Measurements from ENCODE around the gene GALNS.
A peak's percentile ranks its signal among the peaks of the same experiment; 100 is the strongest.

Gene GALNS

GRCh38 chr16:88881007-88881615 is 24.4 kb upstream of the GALNS start:
- TF ChIP-seq TCF4 (CRISPR knock-in tag; IDR thresholded peaks at IDR 0.05; ENCODE audit: borderline replicate concordance) (no peak), ZNF565 (CRISPR knock-in tag; conservative IDR thresholded peaks at IDR 0.05; ENCODE audit: low read depth) (no peak), ZNF70 (CRISPR knock-in tag; IDR thresholded peaks at IDR 0.05) (no peak), ARNTL (CRISPR knock-in tag; IDR thresholded peaks at IDR 0.05; ENCODE audit: borderline replicate concordance, low read depth) (no peak), ISL1 (CRISPR knock-in tag; IDR thresholded peaks at IDR 0.05) (no peak)
- peak; percentile 38 for ATAC-seq

- TF ChIP-seq ZNF8 (CRISPR knock-in tag; IDR thresholded peaks at IDR 0.05) (no peak), GLIS3 (CRISPR knock-in tag; IDR thresholded peaks at IDR 0.05) (no peak), POU6F1 (CRISPR knock-in tag; IDR thresholded peaks at IDR 0.05; ENCODE audit: borderline replicate concordance, low read depth) (no peak), BACH2 (CRISPR knock-in tag; IDR thresholded peaks at IDR 0.05; ENCODE audit: borderline replicate concordance) (no peak), CSRNP3 (CRISPR knock-in tag; IDR thresholded peaks at IDR 0.05) (no peak), ZC3H10 (CRISPR knock-in tag; IDR thresholded peaks at IDR 0.05) (no peak), ZFP3 (CRISPR knock-in tag; IDR thresholded peaks at IDR 0.05) (no peak), TCF4 (CRISPR knock-in tag; IDR thresholded peaks at IDR 0.05; ENCODE audit: borderline replicate concordance) (no peak), RARB (CRISPR knock-in tag; IDR thresholded peaks at IDR 0.05) (no peak), TOX (CRISPR knock-in tag; IDR thresholded peaks at IDR 0.05; ENCODE audit: borderline replicate concordance) (no peak), CSDC2 (CRISPR knock-in tag; IDR thresholded peaks at IDR 0.05) (no peak), ZFP30 (CRISPR knock-in tag; IDR thresholded peaks at IDR 0.05) (no peak), ESRRG (CRISPR knock-in tag; IDR thresholded peaks at IDR 0.05) (no peak), PPARA (CRISPR knock-in tag; IDR thresholded peaks at IDR 0.05; ENCODE audit: borderline replicate concordance) (no peak)
- peak; percentile 6; the same call in 1 of the 3 replicates for ATAC-seq
Measured at GRCh38 chr16:88880226-88881006, 23.7 kb upstream of the GALNS start.

GRCh38 chr16:88879788-88880055 is 23.0 kb upstream of the GALNS start:
- ATAC-seq: no peak

More at GRCh38 chr16:88879788-88880055, 23.0 kb upstream of the GALNS start:
- no peak for TF ChIP-seq ZFP30 (CRISPR knock-in tag; IDR thresholded peaks at IDR 0.05)
- TF ChIP-seq GLIS3 (CRISPR knock-in tag; IDR thresholded peaks at IDR 0.05): no peak
- TF ChIP-seq SNAI2 (CRISPR knock-in tag; IDR thresholded peaks at IDR 0.05): no peak
- no peak for TF ChIP-seq POU6F1 (CRISPR knock-in tag; IDR thresholded peaks at IDR 0.05; ENCODE audit: borderline replicate concordance, low read depth)
- no peak for TF ChIP-seq CREB5 (CRISPR knock-in tag; IDR thresholded peaks at IDR 0.05; ENCODE audit: low read depth)
- TF ChIP-seq BACH2 (CRISPR knock-in tag; IDR thresholded peaks at IDR 0.05; ENCODE audit: borderline replicate concordance): no peak
- no peak for TF ChIP-seq ZC3H10 (CRISPR knock-in tag; IDR thresholded peaks at IDR 0.05)
- no peak for TF ChIP-seq ISL1 (CRISPR knock-in tag; IDR thresholded peaks at IDR 0.05)
- TF ChIP-seq TOX (CRISPR knock-in tag; IDR thresholded peaks at IDR 0.05; ENCODE audit: borderline replicate concordance): no peak
- no peak for TF ChIP-seq TSHZ2 (CRISPR knock-in tag; IDR thresholded peaks at IDR 0.05)
- TF ChIP-seq ESRRG (CRISPR knock-in tag; IDR thresholded peaks at IDR 0.05): no peak
- no peak for TF ChIP-seq ZFP3 (CRISPR knock-in tag; IDR thresholded peaks at IDR 0.05)
- no peak for TF ChIP-seq TCF4 (CRISPR knock-in tag; IDR thresholded peaks at IDR 0.05; ENCODE audit: borderline replicate concordance)
- no peak for TF ChIP-seq ZNF565 (CRISPR knock-in tag; conservative IDR thresholded peaks at IDR 0.05; ENCODE audit: low read depth)
- no peak for TF ChIP-seq PATZ1 (CRISPR knock-in tag; IDR thresholded peaks at IDR 0.05; ENCODE audit: borderline replicate concordance)
- TF ChIP-seq ZNF70 (CRISPR knock-in tag; IDR thresholded peaks at IDR 0.05): no peak
- TF ChIP-seq RARB (CRISPR knock-in tag; IDR thresholded peaks at IDR 0.05): no peak
- no peak for TF ChIP-seq ZNF8 (CRISPR knock-in tag; IDR thresholded peaks at IDR 0.05)

All from SK-N-SH treated with all-trans-retinoic acid at 6 μM for 48 hours (cell line).